ENCODE results near the gene PTPN11.
"Not testable (repeated sequence)": the region's sequence is repeated elsewhere in the genome, so short reads cannot be mapped to it uniquely, and the experiment has no call there.

Gene PTPN11

DNA sequence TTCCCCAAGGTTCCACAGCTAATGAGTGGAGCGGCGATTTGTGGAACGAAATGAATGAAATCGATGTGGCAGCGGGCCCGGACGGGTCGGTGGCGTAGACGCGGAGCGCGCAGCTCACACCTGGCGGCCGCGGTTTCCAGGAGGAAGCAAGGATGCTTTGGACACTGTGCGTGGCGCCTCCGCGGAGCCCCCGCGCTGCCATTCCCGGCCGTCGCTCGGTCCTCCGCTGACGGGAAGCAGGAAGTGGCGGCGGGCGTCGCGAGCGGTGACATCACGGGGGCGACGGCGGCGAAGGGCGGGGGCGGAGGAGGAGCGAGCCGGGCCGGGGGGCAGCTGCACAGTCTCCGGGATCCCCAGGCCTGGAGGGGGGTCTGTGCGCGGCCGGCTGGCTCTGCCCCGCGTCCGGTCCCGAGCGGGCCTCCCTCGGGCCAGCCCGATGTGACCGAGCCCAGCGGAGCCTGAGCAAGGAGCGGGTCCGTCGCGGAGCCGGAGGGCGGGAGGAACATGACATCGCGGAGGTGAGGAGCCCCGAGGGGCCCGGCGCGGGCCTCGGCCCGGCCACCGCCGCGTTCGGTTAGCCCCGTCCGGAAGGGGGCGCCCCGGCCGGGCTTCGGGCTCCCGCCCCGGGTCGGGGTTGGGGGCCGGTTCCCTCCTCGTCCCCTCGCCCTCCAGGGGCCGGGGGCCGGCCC is at the start of gene PTPN11:
Gene PTPN11 (plus strand): TSS at position 340 of the 689 bp plus-strand sequence. CDS start 165 bp downstream, at position 505.
- peak; percentile 96 for DNase-seq

GRCh38 chr12:112370199-112370598 is 48.5 kb upstream of the PTPN11 start:
- DNase-seq, result no peak

DNA sequence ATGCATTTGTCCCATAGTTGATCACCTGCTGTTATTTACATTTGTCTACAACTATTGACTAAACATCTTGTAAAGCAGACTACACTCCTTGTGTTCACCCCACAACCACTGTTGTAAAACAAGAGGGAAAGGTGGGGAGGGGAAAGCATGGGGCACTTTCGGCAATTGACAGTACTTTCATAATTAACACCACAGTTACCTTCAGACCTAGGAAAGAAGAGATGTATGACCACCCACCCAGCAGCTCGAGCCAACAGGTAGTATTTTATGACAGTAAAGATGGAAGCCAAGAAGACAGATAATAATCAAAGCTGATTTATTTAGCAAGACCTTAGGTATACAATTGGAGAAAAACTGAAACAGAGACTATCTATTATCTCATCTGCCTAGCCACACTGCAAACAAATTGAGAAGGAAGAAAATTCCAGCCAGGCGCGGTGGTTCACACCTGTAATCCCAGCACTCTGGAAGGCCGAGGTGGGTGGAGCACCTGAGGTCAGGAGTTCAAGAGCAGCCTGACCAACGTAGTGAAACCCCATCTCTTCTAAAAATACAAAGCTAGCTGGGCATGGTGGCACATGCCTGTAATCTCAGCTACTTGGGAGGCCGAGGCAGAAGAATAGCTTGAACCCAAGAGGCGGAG is 47.8 kb upstream of the PTPN11 start:
- DNase-seq, result no peak

DNA sequence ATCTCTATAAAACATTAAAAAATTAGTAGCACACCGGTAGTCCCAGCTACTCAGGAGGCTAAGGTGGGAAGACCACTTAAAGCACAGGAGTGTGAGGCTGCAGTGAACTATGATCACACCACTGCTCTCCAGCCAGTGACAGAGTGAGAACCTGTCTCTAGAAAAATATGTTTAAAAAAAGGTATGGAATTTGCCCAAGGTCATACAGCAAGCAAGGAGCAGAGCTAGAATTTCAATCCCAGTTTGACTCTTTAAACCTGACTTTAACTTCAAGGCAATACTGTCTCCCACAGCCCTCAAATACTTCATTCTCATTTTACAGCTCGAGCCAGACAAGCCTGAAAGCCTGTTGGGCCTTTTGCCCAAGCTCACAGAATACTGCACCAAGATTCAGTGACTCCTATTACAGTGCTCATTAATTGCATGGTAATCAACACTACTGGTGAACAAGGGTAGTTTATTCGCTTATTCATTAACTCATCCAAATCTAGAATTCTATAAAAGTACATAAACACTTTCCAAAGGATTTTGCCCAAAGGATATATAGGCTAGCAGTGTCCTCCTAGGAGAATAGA is 44.5 kb upstream of the PTPN11 start:
- no peak for DNase-seq

DNA sequence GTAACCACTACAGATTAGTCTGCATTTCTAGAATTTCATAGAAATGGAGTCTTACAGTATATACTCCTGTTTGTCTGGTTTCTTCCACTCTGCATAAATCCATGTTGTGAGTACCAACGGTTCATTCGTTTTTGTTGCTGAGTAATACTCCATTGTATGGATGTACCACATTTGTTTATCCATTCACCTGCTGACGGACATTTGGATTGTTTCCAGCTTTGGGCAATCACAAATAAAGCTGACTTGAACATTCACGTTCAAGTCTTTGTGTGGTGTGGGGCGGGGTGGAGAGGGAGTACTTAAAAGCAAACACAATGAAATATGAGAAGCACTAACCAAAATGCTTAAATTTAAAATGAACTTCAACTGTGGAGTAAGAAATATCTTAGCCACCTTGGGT is 43.6 kb upstream of the PTPN11 start:
- DNase-seq, result no peak

DNA sequence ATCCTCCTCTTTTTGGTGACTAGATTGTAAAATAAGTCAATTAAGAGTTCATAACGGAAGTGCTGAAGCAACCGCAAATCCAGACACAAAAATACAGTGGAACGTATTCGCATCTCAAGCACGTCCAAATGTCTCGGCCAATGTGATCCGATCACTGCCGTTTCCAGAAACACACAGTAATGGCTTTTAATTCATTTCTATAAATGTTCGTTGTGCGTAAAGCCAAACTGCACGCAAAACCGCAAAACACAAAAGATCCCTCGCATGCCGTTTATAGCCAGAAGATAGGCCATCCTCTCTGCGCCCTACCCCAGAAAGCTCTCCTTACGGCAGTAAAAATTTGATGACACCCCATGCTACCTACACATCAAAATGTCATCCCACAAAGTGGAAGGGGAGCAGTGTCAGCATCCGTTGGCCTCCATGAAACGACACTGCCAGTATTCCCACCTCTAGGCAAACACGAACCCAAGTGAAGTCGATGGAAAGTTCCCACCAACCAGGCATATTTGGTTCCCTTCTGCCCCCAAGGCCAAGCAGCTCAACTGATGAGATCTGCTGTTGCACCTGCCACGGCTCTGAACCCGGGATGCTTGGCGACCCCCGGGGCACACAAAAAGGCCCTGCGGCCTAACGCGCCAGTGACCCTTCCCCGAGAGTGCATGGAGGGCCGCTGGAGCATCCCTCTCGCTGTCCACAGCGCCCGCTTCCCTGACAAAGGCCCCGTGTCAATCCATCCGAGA is 37.9 kb upstream of the PTPN11 start:
- DNase-seq, result peak; percentile 68

- peak; percentile 85 for DNase-seq
These were observed 37.3 kb upstream of the PTPN11 start for GRCh38 chr12:112381406-112381882.

DNA sequence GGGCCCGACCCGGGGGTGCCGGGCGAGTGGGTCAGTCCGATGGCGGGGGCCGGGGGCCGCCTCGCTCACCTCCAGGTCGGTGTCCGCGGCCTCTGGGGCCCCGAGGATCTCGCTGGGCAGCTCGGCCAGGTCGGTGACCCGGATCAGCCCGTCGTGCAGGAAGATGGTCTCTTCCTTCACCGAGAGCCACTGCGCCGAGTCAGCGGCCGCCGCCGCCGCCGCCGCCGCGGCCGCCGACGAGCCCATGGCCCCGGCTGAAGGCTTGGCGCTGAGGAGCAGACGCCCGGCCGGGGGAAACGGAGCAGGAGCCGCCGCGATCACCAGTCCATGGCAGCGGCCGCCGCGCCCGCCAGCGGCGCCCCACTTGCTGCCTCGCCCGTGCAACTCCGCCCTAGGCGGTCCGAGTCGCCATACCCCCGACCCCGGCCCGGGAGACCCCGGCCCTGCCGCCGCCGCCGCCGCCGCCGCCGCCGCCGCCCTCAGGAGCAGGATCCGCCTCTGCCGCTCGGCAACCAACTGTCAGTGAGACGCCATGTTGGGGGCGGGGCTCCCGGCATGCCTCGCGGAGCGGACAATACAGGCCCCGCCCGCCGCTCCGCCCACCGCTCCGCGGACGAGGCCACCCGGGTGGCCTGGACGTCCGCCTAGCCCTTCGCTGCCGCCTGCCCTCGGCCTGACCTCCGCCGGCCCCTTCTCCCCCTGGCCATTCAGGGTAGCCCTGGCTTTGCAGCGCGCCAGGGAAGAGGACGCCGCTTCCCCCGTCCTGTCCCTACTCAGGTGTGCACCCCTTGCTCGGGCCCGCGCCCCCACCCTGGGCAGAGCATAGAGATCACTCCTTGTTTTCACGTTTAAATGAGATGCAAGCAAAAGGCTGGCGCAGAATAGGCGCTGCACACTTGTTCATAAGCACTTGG is 36.6 kb upstream of the PTPN11 start, which contains the start of gene HECTD4:
Gene HECTD4 (minus strand): TSS at position 549 of the 914 bp plus-strand sequence. CDS start 303 bp downstream, at position 246.
- DNase-seq, result peak; percentile 98

GRCh38 chr12:112382866-112383265 is 35.9 kb upstream of the PTPN11 start:
- no peak for DNase-seq

DNA sequence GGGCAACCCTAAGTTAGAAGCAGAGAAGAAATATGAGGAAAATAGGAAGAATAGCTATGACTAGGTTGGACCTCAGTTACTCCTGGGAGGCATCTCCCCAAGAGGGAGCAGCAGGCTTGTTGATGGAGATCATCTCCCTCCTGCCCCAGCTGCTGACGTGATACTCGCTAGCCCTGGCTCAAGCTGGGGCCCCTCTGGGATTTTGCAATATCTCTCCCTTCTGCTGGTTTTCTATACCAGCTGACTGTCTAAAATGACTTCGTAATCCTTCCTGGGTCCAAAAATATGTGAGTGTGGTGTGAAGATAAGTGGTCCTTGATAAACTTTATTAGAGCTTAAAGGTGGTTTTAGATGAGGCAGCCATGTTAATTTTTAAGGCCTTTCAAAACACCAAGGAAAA is 32.0 kb upstream of the PTPN11 start:
- DNase-seq, result no peak

GRCh38 chr12:112389228-112389627 is 29.5 kb upstream of the PTPN11 start:
- no peak for DNase-seq

DNA sequence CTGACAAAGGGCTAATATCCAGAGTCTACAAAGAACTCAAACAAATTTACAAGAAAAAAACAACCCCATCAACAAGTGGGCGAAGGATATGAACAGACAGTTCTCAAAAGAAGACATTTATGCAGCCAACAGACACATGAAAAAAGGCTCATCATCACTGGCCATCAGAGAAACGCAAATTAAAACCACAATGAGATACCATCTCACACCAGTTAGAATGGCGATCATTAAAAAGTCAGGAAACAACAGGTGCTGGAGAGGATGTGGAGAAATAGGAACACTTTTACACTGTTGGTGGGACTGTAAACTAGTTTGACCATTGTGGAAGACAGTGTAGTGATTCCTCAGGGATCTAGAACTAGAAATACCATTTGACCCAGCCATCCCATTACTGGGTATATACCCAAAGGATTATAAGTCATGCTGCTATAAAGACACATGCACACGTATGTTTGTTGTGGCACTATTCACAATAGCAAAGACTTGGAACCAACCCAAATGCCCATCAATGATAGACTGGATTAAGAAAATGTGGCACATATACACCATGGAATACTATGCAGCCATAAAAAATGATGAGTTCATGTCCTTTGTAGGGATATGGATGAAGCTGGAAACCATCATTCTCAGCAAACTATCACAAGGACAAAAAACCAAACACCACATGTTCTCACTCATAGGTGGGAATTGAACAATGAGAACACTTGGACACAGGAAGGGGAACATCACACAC is 28.7 kb upstream of the PTPN11 start:
- DNase-seq, result not testable (repeated sequence)

DNA sequence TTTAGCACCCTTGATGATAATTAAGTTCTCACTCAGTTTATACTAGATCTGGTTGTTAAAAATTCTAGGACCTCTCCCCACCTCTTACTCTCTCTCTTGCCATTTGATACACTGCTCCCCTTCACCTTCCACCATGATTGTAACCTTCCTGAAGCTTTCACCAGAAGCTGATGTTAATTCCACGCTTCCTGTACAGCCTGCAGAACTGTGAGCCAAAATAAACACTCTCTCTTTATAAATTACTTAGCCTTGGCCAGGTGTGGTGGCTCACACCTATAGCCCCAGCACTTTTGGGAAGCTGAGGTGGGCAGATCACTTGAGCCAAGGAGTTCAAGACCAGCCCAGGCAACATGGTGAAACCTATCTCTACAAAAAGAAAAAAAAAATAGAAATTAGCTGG is 25.4 kb upstream of the PTPN11 start:
- no peak for DNase-seq

GRCh38 chr12:112401054-112401453 is 17.7 kb upstream of the PTPN11 start:
- DNase-seq, result no peak

- DNase-seq, result no peak
These were observed 16.7 kb upstream of the PTPN11 start for GRCh38 chr12:112401903-112402498.

GRCh38 chr12:112406519-112407488 is 11.9 kb upstream of the PTPN11 start:
- DNase-seq, result no peak

- not testable (repeated sequence) for DNase-seq
These were observed 11.1 kb upstream of the PTPN11 start for GRCh38 chr12:112407683-112408082.

DNA sequence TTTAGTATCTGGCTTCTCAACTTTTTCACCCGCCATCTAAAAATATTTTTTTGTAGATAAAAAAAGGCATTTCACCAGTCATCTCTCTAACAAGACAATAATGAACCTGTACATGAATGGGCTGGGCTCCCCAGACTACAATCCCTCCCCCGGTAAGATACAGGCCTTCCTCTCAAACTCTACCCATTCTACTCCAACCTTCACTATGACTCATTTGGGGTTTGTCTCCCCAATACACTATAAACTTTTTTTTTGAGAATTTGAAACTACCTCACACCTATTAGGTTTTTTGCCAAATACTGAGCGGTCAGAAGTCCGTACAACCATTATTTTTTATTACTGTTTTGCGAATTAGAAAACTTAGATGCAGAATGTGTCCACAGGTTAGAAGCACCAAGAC is 10.1 kb upstream of the PTPN11 start:
- no peak for DNase-seq

- DNase-seq, result peak; percentile 95
These were observed 9.5 kb upstream of the PTPN11 start, which contains the start of gene RPL6 for GRCh38 chr12:112409064-112409905. Gene RPL6 (minus strand): TSS chr12:112409605. CDS start chr12:112408656, 949 bp downstream.
